Suprapubic skin (tissue), 3 donors: ENCODE results near the gene GABRR1.

Experiments used
- CTCF ChIP-seq, 2 donors: fragments of 200-600 bp in 1 of 2; fragments of 450-650 bp in 1 of 2; sonication (generic) in 1 of 2; IDR thresholded peaks; one replicate each; pipeline ENCODE4 v1.5.1; 2016 to 2019; ENCODE audit warnings: antibody characterized with exemption in 2 of 2, mild to moderate bottlenecking in 1 of 2, moderate library complexity in 1 of 2
- POLR2A ChIP-seq, 2 donors: fragments of 450-650 bp; IDR thresholded peaks; one replicate each; pipeline ENCODE4 v1.6.1; 2017; ENCODE audit warnings: antibody characterized with exemption in 2 of 2, mild to moderate bottlenecking in 2 of 2, moderate library complexity in 2 of 2

- no peak for TF ChIP-seq POLR2A (IDR thresholded peaks at IDR 0.05)
- TF ChIP-seq CTCF (IDR thresholded peaks at IDR 0.05): no peak
Observed at GRCh38 chr6:89212472-89212871, 4.7 kb downstream of the GABRR1 start.
